Neuronal stem cell (in vitro differentiated cells): ENCODE data around the gene GNPAT.
A peak's percentile ranks its signal among the peaks of the same experiment; 100 is the strongest.

Experiments used
- DNase-seq: peaks from one replicate; pipeline ENCODE4 v3.0.0-alpha.2; 2013; ENCODE audit warnings: low spot score
- H2AFZ ChIP-seq: one replicate; pipeline ENCODE4 v1.6.1; 2013; ENCODE audit warnings: mild to moderate bottlenecking, low read length, inconsistent platforms
- H2AK5ac ChIP-seq: 2 replicates; pipeline ENCODE4 v1.6.1; 2013; ENCODE audit warnings: low read depth, mild to moderate bottlenecking, inconsistent platforms, low read length, moderate library complexity, mixed read lengths
- H2BK120ac ChIP-seq: 2 replicates; pipeline ENCODE4 v1.6.1; 2013; ENCODE audit warnings: low read depth, mild to moderate bottlenecking, inconsistent platforms, low read length, moderate library complexity, mixed read lengths
- H2BK12ac ChIP-seq: one replicate; pipeline ENCODE4 v1.6.1; 2013; ENCODE audit warnings: low read length, inconsistent platforms
- H2BK15ac ChIP-seq: 2 replicates; pipeline ENCODE4 v1.6.1; 2013; ENCODE audit warnings: mild to moderate bottlenecking, low read length, inconsistent platforms, mixed read lengths
- H2BK5ac ChIP-seq: one replicate; pipeline ENCODE4 v1.6.1; 2013; ENCODE audit warnings: inconsistent platforms, mild to moderate bottlenecking, low read length, moderate library complexity
- H3K14ac ChIP-seq: one replicate; pipeline ENCODE4 v1.6.1; 2013; ENCODE audit warnings: low read length, inconsistent platforms
- H3K18ac ChIP-seq: 2 replicates; pipeline ENCODE4 v1.6.1; 2013; ENCODE audit warnings: low read length, inconsistent platforms
- H3K23ac ChIP-seq: 2 replicates; pipeline ENCODE4 v1.6.1; 2013; ENCODE audit warnings: low read depth, mild to moderate bottlenecking, mixed read lengths, low read length, inconsistent platforms; ENCODE audit not compliant: poor library complexity
- H3K27ac ChIP-seq: replicated peaks from 3 replicates; pipeline ENCODE4 v1.5.1; 2013; ENCODE audit warnings: low read length, inconsistent platforms
- H3K27me3 ChIP-seq, 3 experiments: 2 replicates each; pipeline ENCODE4 v1.6.1; 2013; ENCODE audit warnings: low read length in 3 of 3, mild to moderate bottlenecking in 2 of 3, inconsistent platforms in 1 of 3, low read depth in 1 of 3, mixed read lengths in 1 of 3, moderate library complexity in 1 of 3; ENCODE audit not compliant: control insufficient read depth in 3 of 3, insufficient read depth in 3 of 3
- H3K36me3 ChIP-seq, 2 donors: replicated peaks in 1 of 2; 2 replicates each; pipeline ENCODE4 v1.6.1; 2013; ENCODE audit warnings: low read length in 2 of 2; ENCODE audit not compliant: control insufficient read depth in 2 of 2, insufficient read depth in 2 of 2
- H3K4ac ChIP-seq: 2 replicates; pipeline ENCODE4 v1.6.1; 2013; ENCODE audit warnings: inconsistent platforms, mild to moderate bottlenecking, low read length, moderate library complexity
- H3K4me1 ChIP-seq, 2 donors: 1 replicate in 1 of 2; 2 replicates in 1 of 2; pipeline ENCODE4 v1.6.1; 2013; ENCODE audit warnings: low read length in 2 of 2, low read depth in 1 of 2; ENCODE audit not compliant: control insufficient read depth in 2 of 2, insufficient read depth in 1 of 2
- H3K4me2 ChIP-seq: one replicate; pipeline ENCODE4 v1.6.1; 2013; ENCODE audit warnings: mild to moderate bottlenecking, low read length, inconsistent platforms; ENCODE audit not compliant: insufficient read depth, poor library complexity, severe bottlenecking
- H3K4me3 ChIP-seq, 2 donors: 2 replicates each; pipeline ENCODE4 v1.5.1; 2013; ENCODE audit warnings: low read length in 2 of 2, mild to moderate bottlenecking in 2 of 2, inconsistent platforms in 1 of 2, moderate library complexity in 1 of 2
- H3K79me1 ChIP-seq: one replicate; pipeline ENCODE4 v1.6.1; 2013; ENCODE audit warnings: low read depth, mild to moderate bottlenecking, inconsistent platforms, low read length, moderate library complexity
- H3K9ac ChIP-seq: one replicate; pipeline ENCODE4 v1.6.1; 2013; ENCODE audit warnings: mild to moderate bottlenecking, low read depth, low read length, inconsistent platforms; ENCODE audit not compliant: poor library complexity
- H3K9me3 ChIP-seq, 2 donors: replicated peaks in 1 of 2; 2 replicates each; pipeline versions ENCODE3 to v1.6.1; 2013; ENCODE audit warnings: low read length in 2 of 2, mild to moderate bottlenecking in 2 of 2, inconsistent platforms in 1 of 2, low read depth in 1 of 2, mixed read lengths in 1 of 2, moderate library complexity in 1 of 2; ENCODE audit not compliant: control insufficient read depth in 2 of 2, insufficient read depth in 1 of 2
- H4K8ac ChIP-seq: one replicate; pipeline ENCODE4 v1.6.1; 2013; ENCODE audit warnings: low read depth, mild to moderate bottlenecking, inconsistent platforms, low read length, moderate library complexity
- H4K91ac ChIP-seq: one replicate; pipeline ENCODE4 v1.6.1; 2013; ENCODE audit warnings: low read length, low read depth, mild to moderate bottlenecking, inconsistent platforms; ENCODE audit not compliant: poor library complexity
- WGBS, 2 donors: extraction: QIAGEN DNeasy Blood & Tissue Kit; methylation state at CpG; one replicate each; pipeline ENCODE4 v1.1.7; 2013; ENCODE audit warnings: missing lambda C conversion rate in 2 of 2, mixed read lengths in 1 of 2; ENCODE audit not compliant: insufficient read length in 2 of 2, insufficient replicate concordance in 1 of 2; ENCODE audit errors: extremely low coverage in 2 of 2; 5-methylcytosine and 5-hydroxymethylcytosine counted together

The GNPAT gene

DNA sequence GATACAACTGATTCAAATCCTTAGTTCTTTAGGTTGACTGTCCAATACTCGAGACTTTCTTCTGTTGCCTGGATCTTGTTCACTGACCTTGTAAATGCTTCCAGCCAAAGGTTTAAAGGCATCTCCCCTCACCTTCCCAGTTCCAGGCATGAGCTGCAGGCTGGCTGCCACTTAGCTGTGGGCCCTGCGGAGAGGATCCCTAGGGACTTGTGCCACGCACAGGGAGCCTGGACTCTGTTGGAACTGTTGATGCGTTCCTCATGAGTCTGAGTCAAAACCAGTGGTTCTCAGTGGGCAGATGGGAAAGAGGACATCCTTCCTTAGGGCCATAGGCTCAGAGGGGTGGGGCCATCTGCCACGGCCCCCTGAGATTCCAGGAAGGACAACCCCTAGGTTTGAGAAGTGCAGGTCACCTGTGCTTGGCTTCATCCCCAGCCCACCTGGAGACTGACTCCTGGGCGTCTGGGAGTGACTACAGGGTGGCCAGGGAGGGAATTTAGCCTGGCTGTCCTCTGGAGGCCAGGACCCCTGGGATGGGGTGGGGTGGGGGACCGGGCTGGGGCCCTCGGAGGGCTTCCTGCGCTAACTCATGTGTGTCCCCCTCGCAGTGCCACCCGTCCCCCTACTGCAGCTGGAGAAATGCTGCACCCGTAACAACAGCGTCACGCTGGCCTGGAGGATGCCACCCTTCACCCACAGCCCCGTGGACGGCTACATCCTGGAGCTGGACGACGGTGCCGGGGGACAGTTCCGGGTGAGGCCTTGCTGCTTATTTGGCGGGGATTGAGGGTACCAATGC is 37.6 kb upstream of the GNPAT start:
- Histone ChIP-seq H3K9ac (no peak overlapping the region), H2BK120ac (no peak overlapping the region), H2BK12ac (no peak overlapping the region), H2AK5ac (no peak overlapping the region), H4K8ac (no peak overlapping the region), H3K4me3 (no peak overlapping the region), H3K79me1 (no peaks in the 10 kb centered on the region), H2AFZ (no peak overlapping the region), H3K27ac (no peak overlapping the region), H2BK15ac (no peak overlapping the region), H3K36me3 (no peaks in the 10 kb centered on the region), H3K9me3 (no peaks in the 10 kb centered on the region), H3K4ac (no peak overlapping the region), H3K27me3 (peaks cover 0 to 54% (median 0%) of the 10 kb centered on the region in 3 experiments), H2BK5ac (no peak overlapping the region), H3K4me1 (no peaks in the 10 kb centered on the region), H3K23ac (no peak overlapping the region), H4K91ac (peak overlapping the region; percentile 7), H3K4me2 (no peak overlapping the region), H3K14ac (peak overlapping the region; percentile 17), H3K18ac (peak overlapping the region; percentile 40)
- WGBS, 2 donors: no CpG with 5 or more reads among the region's 21 CpGs
- no peak for DNase-seq

DNA sequence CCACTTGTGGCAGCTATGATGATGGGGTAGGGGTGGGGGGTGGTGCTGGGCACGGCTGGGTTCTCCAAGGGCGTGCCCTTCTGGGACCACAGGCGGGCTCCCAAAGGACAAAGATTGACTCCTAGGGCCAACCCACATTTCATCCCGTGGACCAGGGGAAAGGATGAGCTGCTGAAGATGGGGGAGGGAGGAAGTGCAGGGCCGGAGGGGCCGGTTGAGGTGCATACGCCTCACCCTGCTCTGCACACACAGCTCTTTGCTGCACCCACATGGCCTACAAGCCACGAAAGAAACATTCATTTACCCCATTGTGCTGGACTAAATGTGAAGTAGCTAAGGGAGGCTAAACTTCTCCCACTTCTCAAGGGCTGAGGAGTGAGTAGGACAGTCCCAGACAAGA is 34.2 kb upstream of the GNPAT start:
- H3K9ac ChIP-seq: no peak overlapping the region
- no peak overlapping the region for H2AFZ ChIP-seq
- no CpG with 5 or more reads among the region's 8 CpGs for WGBS, 2 donors
- H4K91ac ChIP-seq: no peak overlapping the region
- H3K9me3 ChIP-seq: no peaks in the 10 kb centered on the region
- H3K27ac ChIP-seq: no peak overlapping the region
- peaks cover 0 to 2% of the 10 kb centered on the region in 2 donors for H3K4me1 ChIP-seq
- no peaks in the 10 kb centered on the region for H3K36me3 ChIP-seq
- H3K79me1 ChIP-seq: no peaks in the 10 kb centered on the region
- peaks cover 0 to 28% (median 0%) of the 10 kb centered on the region in 3 experiments for H3K27me3 ChIP-seq
- no peak overlapping the region for H2BK5ac ChIP-seq
- H3K4me2 ChIP-seq: no peak overlapping the region
- H3K4me3 ChIP-seq: no peak overlapping the region
- H2AK5ac ChIP-seq: no peak overlapping the region
- H3K18ac ChIP-seq: no peak overlapping the region
- no peak overlapping the region for H3K23ac ChIP-seq
- DNase-seq: no peak
- no peak overlapping the region for H2BK15ac ChIP-seq
- no peak overlapping the region for H3K4ac ChIP-seq
- no peak overlapping the region for H3K14ac ChIP-seq
- H2BK12ac ChIP-seq: no peak overlapping the region
- H2BK120ac ChIP-seq: no peak overlapping the region
- no peak overlapping the region for H4K8ac ChIP-seq

DNA sequence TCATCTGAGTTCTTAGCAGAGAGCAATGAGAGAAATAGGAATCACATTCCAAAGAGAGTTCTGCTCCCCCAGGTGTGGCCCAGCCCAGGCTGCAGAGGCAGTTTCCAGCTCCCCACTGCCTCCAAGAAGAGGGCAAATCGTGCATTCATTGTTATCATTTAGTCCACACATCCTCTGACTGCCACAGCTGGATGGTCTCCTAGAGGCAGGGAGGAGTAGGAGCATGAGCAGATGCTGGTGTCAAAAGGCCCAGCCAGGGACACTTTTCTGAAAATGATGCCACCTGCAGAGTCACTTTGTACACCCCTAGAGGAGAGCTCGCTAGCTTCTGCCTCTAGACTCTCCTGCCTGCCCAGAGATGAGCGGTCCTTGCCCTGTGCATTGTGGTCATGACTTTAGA is 33.6 kb upstream of the GNPAT start:
- H2AK5ac ChIP-seq: no peak overlapping the region
- H2BK12ac ChIP-seq: no peak overlapping the region
- H3K36me3 ChIP-seq: no peaks in the 10 kb centered on the region
- H3K9ac ChIP-seq: no peak overlapping the region
- peaks cover 0 to 26% (median 0%) of the 10 kb centered on the region in 3 experiments for H3K27me3 ChIP-seq
- no peak overlapping the region for H4K91ac ChIP-seq
- no peak overlapping the region for H3K4me2 ChIP-seq
- H3K27ac ChIP-seq: no peak overlapping the region
- no peak overlapping the region for H2AFZ ChIP-seq
- H3K18ac ChIP-seq: no peak overlapping the region
- no peak overlapping the region for H2BK120ac ChIP-seq
- no peaks in the 10 kb centered on the region for H3K9me3 ChIP-seq
- DNase-seq: no peak
- H3K23ac ChIP-seq: no peak overlapping the region
- no peak overlapping the region for H3K14ac ChIP-seq
- no peak overlapping the region for H3K4ac ChIP-seq
- H2BK5ac ChIP-seq: no peak overlapping the region
- H4K8ac ChIP-seq: no peak overlapping the region
- peaks cover 0 to 2% of the 10 kb centered on the region in 2 donors for H3K4me1 ChIP-seq
- H3K4me3 ChIP-seq: no peak overlapping the region
- WGBS, 2 donors: no CpG with 5 or more reads among the region's 3 CpGs
- H2BK15ac ChIP-seq: no peak overlapping the region
- H3K79me1 ChIP-seq: no peaks in the 10 kb centered on the region

GRCh38 chr1:231208980-231209379 is 32.0 kb upstream of the GNPAT start:
- H2BK12ac ChIP-seq: no peak overlapping the region
- no peak for DNase-seq
- H3K14ac ChIP-seq: no peak overlapping the region
- H3K79me1 ChIP-seq: no peaks in the 10 kb centered on the region
- no CpG with 5 or more reads among the region's 14 CpGs for WGBS, 2 donors
- no peak overlapping the region for H3K4ac ChIP-seq
- no peak overlapping the region for H3K4me2 ChIP-seq
- H3K27ac ChIP-seq: no peak overlapping the region
- no peak overlapping the region for H4K8ac ChIP-seq
- H3K18ac ChIP-seq: peak overlapping the region; percentile 52
- H3K9me3 ChIP-seq: no peaks in the 10 kb centered on the region
- no peak overlapping the region for H2BK15ac ChIP-seq
- H3K36me3 ChIP-seq: no peaks in the 10 kb centered on the region
- peak overlapping the region; percentile 51 for H3K9ac ChIP-seq
- H2AFZ ChIP-seq: no peak overlapping the region
- peaks cover 0 to 2% of the 10 kb centered on the region in 2 donors for H3K4me1 ChIP-seq
- H3K4me3 ChIP-seq: no peak overlapping the region
- H2BK5ac ChIP-seq: no peak overlapping the region
- peaks cover 0 to 25% (median 0%) of the 10 kb centered on the region in 3 experiments for H3K27me3 ChIP-seq
- no peak overlapping the region for H2AK5ac ChIP-seq
- no peak overlapping the region for H4K91ac ChIP-seq
- no peak overlapping the region for H2BK120ac ChIP-seq
- H3K23ac ChIP-seq: no peak overlapping the region
